Measurements from ENCODE around the gene FAM184A. TPM values are rescaled to one million over a fixed set of nuclear protein-coding genes. Genes with fewer than 3 reads are reported as not detected.
A peak's percentile ranks its signal among the peaks of the same experiment; 100 is the strongest.
"Not testable (repeated sequence)": the region's sequence is repeated elsewhere in the genome, so short reads cannot be mapped to it uniquely, and the experiment has no call there.

The FAM184A gene
- total RNA-seq, 1 donor from 2014 or later = 134 TPM

GRCh38 chr6:119124079-119124824, 45.8 kb upstream of the FAM184A start:
- peaks cover 6% of the 10 kb centered on the region for H3K9me3 Mint-ChIP-seq (ENCODE audit: unreplicated experiment)
- no peaks in the 10 kb centered on the region for H3K36me3 Mint-ChIP-seq (ENCODE audit: low read depth, unreplicated experiment)
- peaks cover 5% of the 10 kb centered on the region for H3K27me3 Mint-ChIP-seq (ENCODE audit: unreplicated experiment)
- H3K4me3 Mint-ChIP-seq (ENCODE audit: unreplicated experiment) = no peak overlapping the region
- TF ChIP-seq CTCF (IDR thresholded peaks at IDR 0.05; ENCODE audit: unreplicated experiment) = no peak
- H3K4me1 Mint-ChIP-seq (ENCODE audit: unreplicated experiment) = peaks cover 8% of the 10 kb centered on the region
- no peak overlapping the region for H3K27ac Mint-ChIP-seq (ENCODE audit: unreplicated experiment)
- no peak for DNase-seq (ENCODE audit: low spot score)

GRCh38 chr6:119122336-119122735, 43.9 kb upstream of the FAM184A start:
- H3K27me3 Mint-ChIP-seq (ENCODE audit: unreplicated experiment) = peaks cover 3% of the 10 kb centered on the region
- H3K9me3 Mint-ChIP-seq (ENCODE audit: unreplicated experiment) = peaks cover 6% of the 10 kb centered on the region
- no peak for TF ChIP-seq CTCF (IDR thresholded peaks at IDR 0.05; ENCODE audit: unreplicated experiment)
- no peaks in the 10 kb centered on the region for H3K36me3 Mint-ChIP-seq (ENCODE audit: low read depth, unreplicated experiment)
- no peak overlapping the region for H3K4me3 Mint-ChIP-seq (ENCODE audit: unreplicated experiment)
- peaks cover 10% of the 10 kb centered on the region for H3K4me1 Mint-ChIP-seq (ENCODE audit: unreplicated experiment)
- DNase-seq (ENCODE audit: low spot score) = no peak
- no peak overlapping the region for H3K27ac Mint-ChIP-seq (ENCODE audit: unreplicated experiment)

GRCh38 chr6:119121367-119121766, 42.9 kb upstream of the FAM184A start:
- Mint-ChIP-seq H3K4me1 (ENCODE audit: unreplicated experiment) (peaks cover 19% of the 10 kb centered on the region), H3K27me3 (ENCODE audit: unreplicated experiment) (peaks cover 5% of the 10 kb centered on the region), H3K27ac (ENCODE audit: unreplicated experiment) (no peak overlapping the region), H3K36me3 (ENCODE audit: low read depth, unreplicated experiment) (no peaks in the 10 kb centered on the region), H3K4me3 (ENCODE audit: unreplicated experiment) (no peak overlapping the region), H3K9me3 (ENCODE audit: unreplicated experiment) (no peaks in the 10 kb centered on the region)
- DNase-seq (ENCODE audit: low spot score) = no peak
- no peak for TF ChIP-seq CTCF (IDR thresholded peaks at IDR 0.05; ENCODE audit: unreplicated experiment)

- H3K27me3 Mint-ChIP-seq (ENCODE audit: unreplicated experiment) = peaks cover 5% of the 10 kb centered on the region
- no peaks in the 10 kb centered on the region for H3K9me3 Mint-ChIP-seq (ENCODE audit: unreplicated experiment)
- H3K27ac Mint-ChIP-seq (ENCODE audit: unreplicated experiment) = no peak overlapping the region
- no peak for DNase-seq (ENCODE audit: low spot score)
- no peak for TF ChIP-seq CTCF (IDR thresholded peaks at IDR 0.05; ENCODE audit: unreplicated experiment)
- H3K36me3 Mint-ChIP-seq (ENCODE audit: low read depth, unreplicated experiment) = no peaks in the 10 kb centered on the region
- peaks cover 26% of the 10 kb centered on the region for H3K4me1 Mint-ChIP-seq (ENCODE audit: unreplicated experiment)
- H3K4me3 Mint-ChIP-seq (ENCODE audit: unreplicated experiment) = no peak overlapping the region
These were observed 41.5 kb upstream of the FAM184A start for GRCh38 chr6:119119989-119120388.

- peak overlapping the region; percentile 9 for H3K4me3 Mint-ChIP-seq (ENCODE audit: unreplicated experiment)
- not testable (repeated sequence) for H3K36me3 Mint-ChIP-seq (ENCODE audit: low read depth, unreplicated experiment); H3K9me3 Mint-ChIP-seq (ENCODE audit: unreplicated experiment); DNase-seq (ENCODE audit: low spot score); H3K27me3 Mint-ChIP-seq (ENCODE audit: unreplicated experiment); H3K27ac Mint-ChIP-seq (ENCODE audit: unreplicated experiment)
- H3K4me1 Mint-ChIP-seq (ENCODE audit: unreplicated experiment) = peaks cover 26% of the 10 kb centered on the region
These were observed 40.6 kb upstream of the FAM184A start for GRCh38 chr6:119119062-119119461.
